HEK293 (cell line): Measurements from ENCODE around the gene VWA3A.

Experiments
- CTCF ChIP-seq: fragments of 450-650 bp; formaldehyde crosslinking; IDR thresholded peaks from 2 replicates; pipeline ENCODE4 v1.5.1; 2016; ENCODE audit warnings: missing biosample characterization, missing genetic modification characterization
- REST ChIP-seq: fragments of 450-650 bp; formaldehyde crosslinking; IDR thresholded peaks from 2 replicates; pipeline ENCODE4 v1.5.1; 2016; ENCODE audit warnings: missing biosample characterization, missing genetic modification characterization
- SALL2 ChIP-seq: fragments of 450-650 bp; formaldehyde crosslinking; IDR thresholded peaks from 2 replicates; pipeline ENCODE4 v1.5.0; 2017; ENCODE audit warnings: missing biosample characterization, mild to moderate bottlenecking, missing genetic modification characterization, borderline replicate concordance
- YY1 ChIP-seq: fragments of 450-650 bp; formaldehyde crosslinking; IDR thresholded peaks from 2 replicates; pipeline ENCODE4 v1.5.1; 2018; ENCODE audit warnings: missing biosample characterization, missing genetic modification characterization
- ZNF202 ChIP-seq: fragments of 450-650 bp; formaldehyde crosslinking; IDR thresholded peaks from 2 replicates; pipeline ENCODE4 v1.5.1; 2016; ENCODE audit warnings: missing biosample characterization, missing genetic modification characterization, borderline replicate concordance
- ZNF37A ChIP-seq: fragments of 450-650 bp; IDR thresholded peaks from 2 replicates; pipeline ENCODE4 v1.5.1; 2018; ENCODE audit warnings: missing biosample characterization, missing genetic modification characterization
- TF ChIP-seq, protein P1 (sequence below): fragments of 450-650 bp; formaldehyde crosslinking; IDR thresholded peaks from 2 replicates; pipeline ENCODE4 v1.5.1; 2016; ENCODE audit warnings: missing biosample characterization, missing genetic modification characterization, low read depth
- TF ChIP-seq, protein P2 (sequence below): fragments of 450-650 bp; formaldehyde crosslinking; IDR thresholded peaks from 2 replicates; pipeline ENCODE4 v1.5.1; 2017; ENCODE audit warnings: missing biosample characterization, missing genetic modification characterization

- TF ChIP-seq CTCF (tag by site-specific recombination) (no peak), YY1 (no peak), ZNF37A (tag by site-specific recombination) (no peak), ZNF202 (tag by site-specific recombination) (no peak), REST (no peak), SALL2 (tag by site-specific recombination) (no peak)
- TF ChIP-seq, protein P1, sequence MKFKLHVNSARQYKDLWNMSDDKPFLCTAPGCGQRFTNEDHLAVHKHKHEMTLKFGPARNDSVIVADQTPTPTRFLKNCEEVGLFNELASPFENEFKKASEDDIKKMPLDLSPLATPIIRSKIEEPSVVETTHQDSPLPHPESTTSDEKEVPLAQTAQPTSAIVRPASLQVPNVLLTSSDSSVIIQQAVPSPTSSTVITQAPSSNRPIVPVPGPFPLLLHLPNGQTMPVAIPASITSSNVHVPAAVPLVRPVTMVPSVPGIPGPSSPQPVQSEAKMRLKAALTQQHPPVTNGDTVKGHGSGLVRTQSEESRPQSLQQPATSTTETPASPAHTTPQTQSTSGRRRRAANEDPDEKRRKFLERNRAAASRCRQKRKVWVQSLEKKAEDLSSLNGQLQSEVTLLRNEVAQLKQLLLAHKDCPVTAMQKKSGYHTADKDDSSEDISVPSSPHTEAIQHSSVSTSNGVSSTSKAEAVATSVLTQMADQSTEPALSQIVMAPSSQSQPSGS (tag by site-specific recombination): no peak
- TF ChIP-seq, protein P2, sequence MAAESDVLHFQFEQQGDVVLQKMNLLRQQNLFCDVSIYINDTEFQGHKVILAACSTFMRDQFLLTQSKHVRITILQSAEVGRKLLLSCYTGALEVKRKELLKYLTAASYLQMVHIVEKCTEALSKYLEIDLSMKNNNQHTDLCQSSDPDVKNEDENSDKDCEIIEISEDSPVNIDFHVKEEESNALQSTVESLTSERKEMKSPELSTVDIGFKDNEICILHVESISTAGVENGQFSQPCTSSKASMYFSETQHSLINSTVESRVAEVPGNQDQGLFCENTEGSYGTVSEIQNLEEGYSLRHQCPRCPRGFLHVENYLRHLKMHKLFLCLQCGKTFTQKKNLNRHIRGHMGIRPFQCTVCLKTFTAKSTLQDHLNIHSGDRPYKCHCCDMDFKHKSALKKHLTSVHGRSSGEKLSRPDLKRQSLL: no peak
Measured at GRCh38 chr16:22120440-22120839, 28.1 kb downstream of the VWA3A start.
